KMS-11 (cell line): ENCODE measurements around the gene IL18R1.

Source experiments
- H2AFZ ChIP-seq: fragments of 200-600 bp; sonication (generic); 2 replicates; pipeline ENCODE4 v1.6.1; 2016; ENCODE audit warnings: antibody characterized with exemption, mixed run types, low read depth
- H3K27ac ChIP-seq: fragments of 200-600 bp; sonication (generic); 2 replicates; pipeline ENCODE4 v1.6.1; 2016; ENCODE audit warnings: mild to moderate bottlenecking, mixed run types
- H3K27me3 ChIP-seq: fragments of 200-600 bp; sonication (generic); 2 replicates; pipeline ENCODE4 v1.6.1; 2017; ENCODE audit warnings: mild to moderate bottlenecking, low read depth, mixed run types, moderate library complexity; ENCODE audit not compliant: insufficient read depth
- H3K36me3 ChIP-seq: fragments of 200-600 bp; sonication (generic); 2 replicates; pipeline ENCODE4 v1.6.1; 2017; ENCODE audit warnings: mild to moderate bottlenecking, mixed run types; ENCODE audit not compliant: insufficient read depth
- H3K4me1 ChIP-seq: fragments of 200-600 bp; sonication (generic); 2 replicates; pipeline ENCODE4 v1.6.1; 2016; ENCODE audit warnings: mild to moderate bottlenecking, low read depth, mixed run types; ENCODE audit not compliant: poor library complexity, severe bottlenecking
- H3K4me2 ChIP-seq: fragments of 200-600 bp; sonication (generic); 2 replicates; pipeline ENCODE4 v1.7.0; 2016; ENCODE audit warnings: mild to moderate bottlenecking, mixed run types
- H3K4me3 ChIP-seq: fragments of 200-600 bp; sonication (generic); IDR thresholded peaks from 2 replicates; pipeline ENCODE4 v1.6.1; 2017; ENCODE audit warnings: low read depth, low read length, mixed read lengths; ENCODE audit not compliant: insufficient read depth
- H3K79me2 ChIP-seq: fragments of 200-600 bp; sonication (generic); 2 replicates; pipeline ENCODE4 v1.6.1; 2016; ENCODE audit warnings: low read depth, mixed run types; ENCODE audit not compliant: insufficient read depth
- H3K9ac ChIP-seq: fragments of 200-600 bp; sonication (generic); 2 replicates; pipeline ENCODE4 v1.6.1; 2016; ENCODE audit warnings: mild to moderate bottlenecking, mixed run types
- H4K20me1 ChIP-seq: fragments of 200-600 bp; sonication (generic); 2 replicates; pipeline ENCODE4 v1.6.1; 2016; ENCODE audit warnings: mild to moderate bottlenecking, mixed run types; ENCODE audit not compliant: insufficient read depth
- CTCF ChIP-seq: fragments of 200-600 bp; sonication (generic); conservative IDR thresholded peaks from 2 replicates; pipeline ENCODE4 v1.6.1; 2017; ENCODE audit warnings: low read depth, mild to moderate bottlenecking, antibody characterized with exemption, low read length, moderate library complexity, mixed read lengths

Gene IL18R1

DNA sequence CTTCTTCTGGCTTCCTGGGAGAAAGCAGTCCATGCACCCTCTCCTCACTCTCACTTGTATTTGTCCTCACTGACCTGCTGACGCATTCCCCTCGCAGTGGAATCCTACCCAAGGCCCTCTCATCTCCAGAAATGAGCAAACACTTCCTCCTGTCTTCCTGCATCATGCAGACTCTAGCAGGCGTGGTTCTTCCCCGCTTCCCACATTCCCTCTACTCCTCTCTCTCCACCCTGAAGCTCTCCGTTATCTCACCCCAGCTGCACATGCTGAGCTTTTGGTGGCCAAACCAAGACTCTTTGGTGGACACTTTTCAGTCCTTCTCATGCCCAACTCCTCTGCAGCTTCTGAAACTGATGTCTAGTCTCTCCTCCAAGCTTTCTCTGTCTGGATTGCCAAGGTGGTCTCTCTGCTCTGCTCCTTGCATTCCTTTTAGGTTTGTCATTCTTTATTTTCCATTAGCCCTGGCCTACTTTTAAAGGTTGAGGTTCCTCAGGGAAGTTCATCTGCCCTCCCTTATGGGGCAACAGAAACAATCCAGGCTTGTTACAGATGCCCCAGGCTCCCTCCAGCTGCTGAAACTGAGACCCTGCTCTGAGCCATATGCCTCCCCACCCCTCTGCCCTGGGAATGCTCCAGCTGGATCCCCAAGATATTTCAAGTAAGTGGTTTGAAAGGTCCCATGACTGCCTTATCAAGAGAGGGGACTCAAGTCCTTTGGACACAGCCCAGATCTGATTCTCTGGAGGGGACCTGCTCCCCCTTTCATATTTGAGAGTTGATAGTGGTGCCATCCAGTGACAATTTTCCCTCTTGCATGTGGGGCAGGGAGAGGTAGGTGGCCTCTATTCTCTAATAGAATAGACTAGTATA is 66.5 kb downstream of the IL18R1 start:
- H3K9ac ChIP-seq, result no peak overlapping the region
- H3K36me3 ChIP-seq, result no peaks in the 10 kb centered on the region
- H3K4me1 ChIP-seq, result peaks cover 4% of the 10 kb centered on the region
- no peaks in the 10 kb centered on the region for H3K27me3 ChIP-seq
- H2AFZ ChIP-seq, result no peak overlapping the region
- no peak overlapping the region for H3K4me2 ChIP-seq
- TF ChIP-seq CTCF, result no peak
- no peak overlapping the region for H3K27ac ChIP-seq
- no peaks in the 10 kb centered on the region for H4K20me1 ChIP-seq
- H3K79me2 ChIP-seq, result no peaks in the 10 kb centered on the region
- H3K4me3 ChIP-seq, result no peak overlapping the region

GRCh38 chr2:102422910-102423309 is 67.3 kb downstream of the IL18R1 start, which contains the start of gene IL18RAP:
IL18RAP (plus strand) TSS chr2:102423160; CDS start chr2:102423278, 118 bp downstream.
- Histone ChIP-seq H4K20me1 (no peaks in the 10 kb centered on the region), H3K27me3 (no peaks in the 10 kb centered on the region), H3K79me2 (no peaks in the 10 kb centered on the region), H2AFZ (no peak within 1 kb of the TSS), H3K9ac (no peak within 1 kb of the TSS), H3K4me1 (peaks cover 4% of the 10 kb centered on the region), H3K36me3 (no peaks in the 10 kb centered on the region), H3K4me2 (no peak within 1 kb of the TSS), H3K27ac (no peak within 1 kb of the TSS), H3K4me3 (no peak within 1 kb of the TSS)
- TF ChIP-seq CTCF, result no peak

- H3K27ac ChIP-seq, result no peak overlapping the region
- no peak overlapping the region for H3K4me3 ChIP-seq
- TF ChIP-seq CTCF, result no peak
- no peak overlapping the region for H3K9ac ChIP-seq
- H2AFZ ChIP-seq, result no peak overlapping the region
- no peaks in the 10 kb centered on the region for H3K79me2 ChIP-seq
- H3K4me1 ChIP-seq, result no peaks in the 10 kb centered on the region
- H3K36me3 ChIP-seq, result no peaks in the 10 kb centered on the region
- H4K20me1 ChIP-seq, result no peaks in the 10 kb centered on the region
- H3K27me3 ChIP-seq, result no peaks in the 10 kb centered on the region
- no peak overlapping the region for H3K4me2 ChIP-seq
These were observed 67.8 kb downstream of the IL18R1 start for GRCh38 chr2:102423368-102423767.

- H2AFZ ChIP-seq, result no peak overlapping the region
- no peaks in the 10 kb centered on the region for H4K20me1 ChIP-seq
- no peak for TF ChIP-seq CTCF
- no peak overlapping the region for H3K4me2 ChIP-seq
- no peaks in the 10 kb centered on the region for H3K4me1 ChIP-seq
- no peak overlapping the region for H3K9ac ChIP-seq
- no peaks in the 10 kb centered on the region for H3K79me2 ChIP-seq
- H3K27me3 ChIP-seq, result no peaks in the 10 kb centered on the region
- H3K36me3 ChIP-seq, result no peaks in the 10 kb centered on the region
- H3K27ac ChIP-seq, result no peak overlapping the region
- no peak overlapping the region for H3K4me3 ChIP-seq
These were observed 69.2 kb downstream of the IL18R1 start for GRCh38 chr2:102424754-102425153.
